Neural cell (in vitro differentiated cells): Measurements from ENCODE around the gene PTPRR. TPM values are rescaled to one million over a fixed set of nuclear protein-coding genes. Genes with fewer than 3 reads are reported as not detected.

ENCODE experiments used
- H2AFZ ChIP-seq: fragments of 200-600, 300-800 bp; sonication (generic), shearing (Covaris generic); 2 replicates; pipeline ENCODE4 v1.6.0; 2014; ENCODE audit warnings: low read depth, mild to moderate bottlenecking, antibody characterized with exemption, low read length, moderate library complexity
- H3F3A ChIP-seq: fragments of 200-600 bp; shearing (Covaris generic); 2 replicates; pipeline ENCODE4 v1.6.1; 2016; ENCODE audit warnings: mild to moderate bottlenecking, moderate library complexity, mixed read lengths, antibody characterized with exemption, low read length; ENCODE audit not compliant: insufficient read depth, poor library complexity, severe bottlenecking
- H3K27ac ChIP-seq: fragments of 200-600, 300-800 bp; sonication (generic), shearing (Covaris generic); 2 replicates; pipeline ENCODE4 v1.5.1; 2014; ENCODE audit warnings: mild to moderate bottlenecking, low read length, moderate library complexity
- H3K27me3 ChIP-seq: fragments of 300-800, 200-600 bp; sonication (generic), shearing (Covaris generic); 2 replicates; pipeline ENCODE4 v1.6.0; 2014; ENCODE audit warnings: mild to moderate bottlenecking, low read depth, low read length, moderate library complexity; ENCODE audit not compliant: insufficient read depth
- H3K36me3 ChIP-seq: fragments of 300-800, 200-600 bp; sonication (generic), shearing (Covaris generic); 2 replicates; pipeline ENCODE4 v1.5.1; 2014; ENCODE audit warnings: mild to moderate bottlenecking, antibody characterized with exemption, low read length, moderate library complexity; ENCODE audit not compliant: insufficient read depth
- H3K4me2 ChIP-seq: fragments of 300-800, 200-600 bp; sonication (generic), shearing (Covaris generic); 2 replicates; pipeline ENCODE4 v1.6.0; 2014; ENCODE audit warnings: mild to moderate bottlenecking, low read length
- H3K4me3 ChIP-seq: fragments of 300-800, 200-600 bp; sonication (generic), shearing (Covaris generic); 2 replicates; pipeline ENCODE4 v1.5.1; 2014; ENCODE audit warnings: mild to moderate bottlenecking, low read length, moderate library complexity
- H3K79me2 ChIP-seq: fragments of 200-600 bp; shearing (Covaris generic); replicated peaks from 2 replicates; pipeline ENCODE4 v1.6.0; 2014; ENCODE audit warnings: mild to moderate bottlenecking, low read length, moderate library complexity; ENCODE audit not compliant: insufficient read depth
- H3K9ac ChIP-seq: fragments of 300-800, 200-600 bp; sonication (generic), shearing (Covaris generic); 2 replicates; pipeline ENCODE4 v1.6.1; 2016; ENCODE audit warnings: mild to moderate bottlenecking, low read length, mixed read lengths
- H3K9me2 ChIP-seq: fragments of 200-600 bp; shearing (Covaris generic); 2 replicates; pipeline ENCODE4 v1.6.1; 2016; ENCODE audit warnings: mild to moderate bottlenecking, low read length, mixed read lengths; ENCODE audit not compliant: insufficient read depth
- H3K9me3 ChIP-seq: fragments of 200-600, 300-800 bp; sonication (generic), shearing (Covaris generic); 2 replicates; pipeline ENCODE4 v1.6.1; 2016; ENCODE audit warnings: mild to moderate bottlenecking, mixed run types, low read length, moderate library complexity, mixed read lengths
- H4K20me1 ChIP-seq: fragments of 200-600 bp; shearing (Covaris generic); 2 replicates; pipeline ENCODE4 v1.6.1; 2016; ENCODE audit warnings: mild to moderate bottlenecking, mixed run types; ENCODE audit not compliant: insufficient read depth
- EP300 ChIP-seq: fragments of 450-650 bp; conservative IDR thresholded peaks from 2 replicates; pipeline ENCODE4 v1.6.1; 2014; ENCODE audit warnings: antibody characterized with exemption, mild to moderate bottlenecking, moderate library complexity; ENCODE audit not compliant: poor library complexity, severe bottlenecking
- EZH2 ChIP-seq: fragments of 200-600, 300-800 bp; shearing (Covaris generic), sonication (generic); IDR thresholded peaks from 2 replicates; pipeline ENCODE4 v1.6.1; 2014; ENCODE audit warnings: antibody characterized with exemption, low read length, borderline replicate concordance, mild to moderate bottlenecking; ENCODE audit not compliant: insufficient read depth, poor library complexity, severe bottlenecking
- MXI1 ChIP-seq: fragments of 450-650 bp; conservative IDR thresholded peaks from 2 replicates; pipeline ENCODE4 v1.6.1; 2014; ENCODE audit warnings: antibody characterized with exemption, mild to moderate bottlenecking; ENCODE audit not compliant: poor library complexity, severe bottlenecking
- POLR2AphosphoS5 ChIP-seq: IDR thresholded peaks from 2 replicates; pipeline ENCODE4 v1.6.1; 2012
- RAD21 ChIP-seq: fragments of 450-650 bp; conservative IDR thresholded peaks from 2 replicates; pipeline ENCODE4 v1.6.1; 2014; ENCODE audit warnings: antibody characterized with exemption, mild to moderate bottlenecking, moderate library complexity
- SMC3 ChIP-seq: fragments of 450-650 bp; conservative IDR thresholded peaks from 2 replicates; pipeline ENCODE4 v1.6.1; 2014; ENCODE audit warnings: antibody characterized with exemption, mild to moderate bottlenecking, moderate library complexity; ENCODE audit not compliant: poor library complexity
- TAF1 ChIP-seq: IDR thresholded peaks from 2 replicates; pipeline ENCODE4 v1.6.1; 2012; ENCODE audit warnings: low read depth
- polyA plus RNA-seq: library from polyadenylated mRNA; depleted of rRNA; stranded (reverse); fragments of >200 nt; gene quantifications from 2 replicates; pipeline ENCODE4 v1.2.3, GENCODE V29; 2014
- TF ChIP-seq, protein P1 (sequence below): IDR thresholded peaks from 2 replicates; pipeline ENCODE4 v1.6.1; 2012; ENCODE audit warnings: borderline replicate concordance
- TF ChIP-seq, protein P2 (sequence below): fragments of 450-650 bp; IDR thresholded peaks from 2 replicates; pipeline ENCODE4 v1.5.1; 2014; ENCODE audit warnings: antibody characterized with exemption, mild to moderate bottlenecking, moderate library complexity; ENCODE audit not compliant: poor library complexity, severe bottlenecking

PTPRR gene
- polyA plus RNA-seq, 1 donor from 2014 or later = 2.2 TPM

- no peaks in the 10 kb centered on the region for H3K27me3 ChIP-seq
- no peaks in the 10 kb centered on the region for H3K9me2 ChIP-seq
- no peaks in the 10 kb centered on the region for H3K36me3 ChIP-seq
- no peaks in the 10 kb centered on the region for H4K20me1 ChIP-seq
- no peaks in the 10 kb centered on the region for H3K79me2 ChIP-seq
- no peak overlapping the region for H2AFZ ChIP-seq
- TF ChIP-seq, protein P1, sequence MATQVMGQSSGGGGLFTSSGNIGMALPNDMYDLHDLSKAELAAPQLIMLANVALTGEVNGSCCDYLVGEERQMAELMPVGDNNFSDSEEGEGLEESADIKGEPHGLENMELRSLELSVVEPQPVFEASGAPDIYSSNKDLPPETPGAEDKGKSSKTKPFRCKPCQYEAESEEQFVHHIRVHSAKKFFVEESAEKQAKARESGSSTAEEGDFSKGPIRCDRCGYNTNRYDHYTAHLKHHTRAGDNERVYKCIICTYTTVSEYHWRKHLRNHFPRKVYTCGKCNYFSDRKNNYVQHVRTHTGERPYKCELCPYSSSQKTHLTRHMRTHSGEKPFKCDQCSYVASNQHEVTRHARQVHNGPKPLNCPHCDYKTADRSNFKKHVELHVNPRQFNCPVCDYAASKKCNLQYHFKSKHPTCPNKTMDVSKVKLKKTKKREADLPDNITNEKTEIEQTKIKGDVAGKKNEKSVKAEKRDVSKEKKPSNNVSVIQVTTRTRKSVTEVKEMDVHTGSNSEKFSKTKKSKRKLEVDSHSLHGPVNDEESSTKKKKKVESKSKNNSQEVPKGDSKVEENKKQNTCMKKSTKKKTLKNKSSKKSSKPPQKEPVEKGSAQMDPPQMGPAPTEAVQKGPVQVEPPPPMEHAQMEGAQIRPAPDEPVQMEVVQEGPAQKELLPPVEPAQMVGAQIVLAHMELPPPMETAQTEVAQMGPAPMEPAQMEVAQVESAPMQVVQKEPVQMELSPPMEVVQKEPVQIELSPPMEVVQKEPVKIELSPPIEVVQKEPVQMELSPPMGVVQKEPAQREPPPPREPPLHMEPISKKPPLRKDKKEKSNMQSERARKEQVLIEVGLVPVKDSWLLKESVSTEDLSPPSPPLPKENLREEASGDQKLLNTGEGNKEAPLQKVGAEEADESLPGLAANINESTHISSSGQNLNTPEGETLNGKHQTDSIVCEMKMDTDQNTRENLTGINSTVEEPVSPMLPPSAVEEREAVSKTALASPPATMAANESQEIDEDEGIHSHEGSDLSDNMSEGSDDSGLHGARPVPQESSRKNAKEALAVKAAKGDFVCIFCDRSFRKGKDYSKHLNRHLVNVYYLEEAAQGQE = no peak
- TF ChIP-seq TAF1 (no peak), MXI1 (no peak), EP300 (no peak), RAD21 (no peak), EZH2 (no peak), SMC3 (no peak), POLR2AphosphoS5 (no peak)
- TF ChIP-seq, protein P2, sequence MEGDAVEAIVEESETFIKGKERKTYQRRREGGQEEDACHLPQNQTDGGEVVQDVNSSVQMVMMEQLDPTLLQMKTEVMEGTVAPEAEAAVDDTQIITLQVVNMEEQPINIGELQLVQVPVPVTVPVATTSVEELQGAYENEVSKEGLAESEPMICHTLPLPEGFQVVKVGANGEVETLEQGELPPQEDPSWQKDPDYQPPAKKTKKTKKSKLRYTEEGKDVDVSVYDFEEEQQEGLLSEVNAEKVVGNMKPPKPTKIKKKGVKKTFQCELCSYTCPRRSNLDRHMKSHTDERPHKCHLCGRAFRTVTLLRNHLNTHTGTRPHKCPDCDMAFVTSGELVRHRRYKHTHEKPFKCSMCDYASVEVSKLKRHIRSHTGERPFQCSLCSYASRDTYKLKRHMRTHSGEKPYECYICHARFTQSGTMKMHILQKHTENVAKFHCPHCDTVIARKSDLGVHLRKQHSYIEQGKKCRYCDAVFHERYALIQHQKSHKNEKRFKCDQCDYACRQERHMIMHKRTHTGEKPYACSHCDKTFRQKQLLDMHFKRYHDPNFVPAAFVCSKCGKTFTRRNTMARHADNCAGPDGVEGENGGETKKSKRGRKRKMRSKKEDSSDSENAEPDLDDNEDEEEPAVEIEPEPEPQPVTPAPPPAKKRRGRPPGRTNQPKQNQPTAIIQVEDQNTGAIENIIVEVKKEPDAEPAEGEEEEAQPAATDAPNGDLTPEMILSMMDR = no peak
- H3K27ac ChIP-seq = no peak overlapping the region
- no peaks in the 10 kb centered on the region for H3K9me3 ChIP-seq
- no peak overlapping the region for H3K4me2 ChIP-seq
- no peak overlapping the region for H3K4me3 ChIP-seq
- no peaks in the 10 kb centered on the region for H3F3A ChIP-seq
- no peak overlapping the region for H3K9ac ChIP-seq
These were observed 77.6 kb downstream of the PTPRR start for GRCh38 chr12:70842942-70843341.

DNA sequence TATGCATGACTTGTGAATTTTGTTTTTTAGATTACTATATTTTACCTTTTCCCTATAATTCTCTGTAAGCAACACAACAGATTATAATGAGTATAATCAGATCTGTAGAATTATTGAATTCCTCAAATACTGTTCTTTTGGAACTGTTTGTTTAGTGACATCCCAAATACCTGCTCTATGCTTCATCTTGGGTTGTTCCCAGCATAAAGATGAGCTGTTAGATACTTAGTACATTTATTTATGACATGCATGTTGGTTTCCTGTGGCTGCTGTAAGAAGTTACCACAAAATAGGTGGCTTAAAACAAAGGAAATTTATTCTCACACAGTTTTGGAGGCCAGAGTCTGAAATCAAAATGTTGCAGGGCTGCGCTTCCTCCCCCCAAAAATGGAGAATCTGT lies 78.4 kb downstream of the PTPRR start:
- no peaks in the 10 kb centered on the region for H3K79me2 ChIP-seq
- no peak overlapping the region for H3K27ac ChIP-seq
- H3K9me3 ChIP-seq = no peaks in the 10 kb centered on the region
- no peaks in the 10 kb centered on the region for H3F3A ChIP-seq
- TF ChIP-seq EZH2 (no peak), SMC3 (no peak), EP300 (no peak), MXI1 (no peak), POLR2AphosphoS5 (no peak), RAD21 (no peak), TAF1 (no peak)
- TF ChIP-seq, protein P2 = no peak
- TF ChIP-seq, protein P1 = no peak
- H3K36me3 ChIP-seq = no peaks in the 10 kb centered on the region
- no peak overlapping the region for H3K4me2 ChIP-seq
- H4K20me1 ChIP-seq = no peaks in the 10 kb centered on the region
- no peak overlapping the region for H2AFZ ChIP-seq
- no peak overlapping the region for H3K9ac ChIP-seq
- H3K27me3 ChIP-seq = no peaks in the 10 kb centered on the region
- H3K4me3 ChIP-seq = no peak overlapping the region
- H3K9me2 ChIP-seq = no peaks in the 10 kb centered on the region
